ENCODE results near the gene GRHPR. TPM values are rescaled to one million over a fixed set of nuclear protein-coding genes. Genes with fewer than 3 reads are reported as not detected.

GRHPR gene
- total and polyA plus RNA-seq, 2 of the 4 experiments (the other 2 are of a cell fraction): 182 to 191 TPM

DNA sequence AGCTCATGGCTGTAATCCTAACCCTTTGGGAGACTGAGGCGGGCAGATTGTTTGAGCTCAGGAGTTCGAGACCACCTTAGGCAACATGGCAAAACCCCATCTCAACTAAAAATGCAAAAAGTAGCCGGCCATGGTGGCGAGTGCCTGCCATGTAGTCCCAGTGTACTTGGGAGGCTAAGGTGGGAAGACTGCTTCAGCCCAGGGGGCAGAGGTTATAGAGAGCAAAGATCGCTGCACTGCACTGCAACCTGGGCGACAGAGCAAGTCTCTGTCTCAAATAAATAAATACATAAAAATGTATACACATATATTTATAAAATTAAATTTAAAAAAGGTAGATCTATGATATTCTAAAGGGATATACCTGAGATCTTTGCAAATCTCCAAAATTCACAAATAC lies 23.3 kb downstream of the GRHPR start:
- Histone ChIP-seq H3K14ac (replicated peaks; ENCODE audit: low read depth, low read length) (no peak overlapping the region), H3K9me3 (ENCODE audit: control insufficient read depth, insufficient read depth, low read length) (no peaks in the 10 kb centered on the region), H3K23ac (ENCODE audit: low read depth, low read length) (no peak overlapping the region), H3K79me1 (ENCODE audit: low read depth in 1 of 2, low read length in 2 of 2) (peaks cover 39 to 86% of the 10 kb centered on the region in 2 experiments), H2BK5ac (ENCODE audit: low read depth, low read length, poor library complexity, severe bottlenecking) (no peak overlapping the region), H2AK5ac (ENCODE audit: low read depth, low read length) (no peak overlapping the region), H3K4ac (ENCODE audit: low read depth, low read length) (no peak overlapping the region), H4K8ac (ENCODE audit: low read depth in 2 of 2, low read length in 2 of 2) (no peak overlapping the region), H2AK9ac (replicated peaks; ENCODE audit: low read depth, low read length, poor library complexity) (no peak overlapping the region), H3K56ac (ENCODE audit: extremely low read depth, insufficient read depth, low read length) (no peak overlapping the region), H3K4me1 (ENCODE audit: control insufficient read depth, insufficient read depth, low read length) (peaks cover 16% of the 10 kb centered on the region), H3K4me2 (ENCODE audit: low read depth, low read length) (no peak overlapping the region), H4K20me1 (ENCODE audit: insufficient read depth, low read length) (peaks cover 23% of the 10 kb centered on the region), H2AFZ (replicated peaks; ENCODE audit: low read length, poor library complexity) (no peak overlapping the region), H4K5ac (ENCODE audit: low read depth, low read length) (no peak overlapping the region), H3K9ac (ENCODE audit: low read depth, low read length) (no peak overlapping the region), H2BK15ac (ENCODE audit: low read depth, low read length) (no peak overlapping the region), H2BK120ac (ENCODE audit: low read depth, low read length) (no peak overlapping the region), H3K27ac (ENCODE audit: insufficient read depth, low read length) (no peak overlapping the region), H2BK20ac (ENCODE audit: low read depth, low read length) (no peak overlapping the region), H3K27me3 (ENCODE audit: control insufficient read depth, insufficient read depth, low read length) (no peaks in the 10 kb centered on the region), H3K4me3 (ENCODE audit: insufficient read depth, low read depth, low read length) (no peak overlapping the region), H3K18ac (ENCODE audit: low read depth, low read length) (no peak overlapping the region), H3K36me3 (ENCODE audit: control insufficient read depth, insufficient read depth, low read length) (peaks cover 21% of the 10 kb centered on the region), H4K91ac (ENCODE audit: insufficient read depth, low read depth, low read length) (no peak overlapping the region), H3K9me1 (ENCODE audit: insufficient read depth, low read length) (peaks cover 11% of the 10 kb centered on the region)
- intact Hi-C loops (cut with micrococcal nuclease): no loop called here
- ATAC-seq (ENCODE audit: low read depth): no peak
- no CpG with 5 or more reads among the region's 6 CpGs for WGBS, 2 experiments (ENCODE audit: extremely low coverage in 2 of 2, insufficient read length in 1 of 2)
- POLR2A ChIA-PET (ENCODE audit: unreplicated experiment): no interaction called here
- no peak for TF ChIP-seq MAZ (IDR thresholded peaks at IDR 0.05; ENCODE audit: borderline replicate concordance, low read depth, low read length)
- no peak for TF ChIP-seq MAFK (IDR thresholded peaks at IDR 0.05; ENCODE audit: low read depth, low read length)
- no peak for TF ChIP-seq POLR2A (IDR thresholded peaks at IDR 0.05; ENCODE audit: low read depth, low read length)
- no peak for TF ChIP-seq RCOR1 (IDR thresholded peaks at IDR 0.05; ENCODE audit: insufficient replicate concordance, low read length)
- TF ChIP-seq USF2 (IDR thresholded peaks at IDR 0.05; ENCODE audit: low read depth, low read length): no peak
- TF ChIP-seq NFE2L2 (IDR thresholded peaks at IDR 0.05; ENCODE audit: low read depth, low read length): no peak
- TF ChIP-seq ELK1 (IDR thresholded peaks at IDR 0.05; ENCODE audit: borderline replicate concordance, low read depth, low read length): no peak
- no peak for TF ChIP-seq SMC3 (IDR thresholded peaks at IDR 0.05; ENCODE audit: low read depth, low read length)
- TF ChIP-seq CHD1 (IDR thresholded peaks at IDR 0.05; ENCODE audit: low read depth, low read length): no peak
- no peak for TF ChIP-seq RAD21 (IDR thresholded peaks at IDR 0.05; ENCODE audit: low read length)
- TF ChIP-seq CEBPB (IDR thresholded peaks at IDR 0.05; ENCODE audit: low read depth, low read length): no peak
- dilution Hi-C loops (cut with HindIII; ENCODE audit: low sequenced_read_pairs, unreplicated experiment): no loop called here
- CTCF ChIA-PET: no interaction called here
- no TSS peak for BruUV-seq (replicated peaks)
- DNase-seq: no peak
- in situ Hi-C loops (cut with MboI; ENCODE audit: low sequenced_read_pairs): no loop called here
